ENCODE measurements around the gene RPS6KA2. TPM values are rescaled to one million over a fixed set of nuclear protein-coding genes. Genes with fewer than 3 reads are reported as not detected.

The RPS6KA2 gene
- total RNA-seq, 4 donors from 2014 or later: 43.9 to 161 (median 82.7) TPM

GRCh38 chr6:166463359-166464067 is 163.5 kb downstream of the RPS6KA2 start:
- TF ChIP-seq, protein P1, sequence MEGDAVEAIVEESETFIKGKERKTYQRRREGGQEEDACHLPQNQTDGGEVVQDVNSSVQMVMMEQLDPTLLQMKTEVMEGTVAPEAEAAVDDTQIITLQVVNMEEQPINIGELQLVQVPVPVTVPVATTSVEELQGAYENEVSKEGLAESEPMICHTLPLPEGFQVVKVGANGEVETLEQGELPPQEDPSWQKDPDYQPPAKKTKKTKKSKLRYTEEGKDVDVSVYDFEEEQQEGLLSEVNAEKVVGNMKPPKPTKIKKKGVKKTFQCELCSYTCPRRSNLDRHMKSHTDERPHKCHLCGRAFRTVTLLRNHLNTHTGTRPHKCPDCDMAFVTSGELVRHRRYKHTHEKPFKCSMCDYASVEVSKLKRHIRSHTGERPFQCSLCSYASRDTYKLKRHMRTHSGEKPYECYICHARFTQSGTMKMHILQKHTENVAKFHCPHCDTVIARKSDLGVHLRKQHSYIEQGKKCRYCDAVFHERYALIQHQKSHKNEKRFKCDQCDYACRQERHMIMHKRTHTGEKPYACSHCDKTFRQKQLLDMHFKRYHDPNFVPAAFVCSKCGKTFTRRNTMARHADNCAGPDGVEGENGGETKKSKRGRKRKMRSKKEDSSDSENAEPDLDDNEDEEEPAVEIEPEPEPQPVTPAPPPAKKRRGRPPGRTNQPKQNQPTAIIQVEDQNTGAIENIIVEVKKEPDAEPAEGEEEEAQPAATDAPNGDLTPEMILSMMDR (IDR thresholded peaks at IDR 0.05; ENCODE audit: low read depth): no peak

- TF ChIP-seq, protein P1 (IDR thresholded peaks at IDR 0.05; ENCODE audit: low read depth): no peak
Measured at GRCh38 chr6:166462461-166463135, 164.5 kb downstream of the RPS6KA2 start.

- TF ChIP-seq, protein P1 (IDR thresholded peaks at IDR 0.05; ENCODE audit: low read depth): no peak
Measured at GRCh38 chr6:166461821-166462460, 165.1 kb downstream of the RPS6KA2 start.

DNA sequence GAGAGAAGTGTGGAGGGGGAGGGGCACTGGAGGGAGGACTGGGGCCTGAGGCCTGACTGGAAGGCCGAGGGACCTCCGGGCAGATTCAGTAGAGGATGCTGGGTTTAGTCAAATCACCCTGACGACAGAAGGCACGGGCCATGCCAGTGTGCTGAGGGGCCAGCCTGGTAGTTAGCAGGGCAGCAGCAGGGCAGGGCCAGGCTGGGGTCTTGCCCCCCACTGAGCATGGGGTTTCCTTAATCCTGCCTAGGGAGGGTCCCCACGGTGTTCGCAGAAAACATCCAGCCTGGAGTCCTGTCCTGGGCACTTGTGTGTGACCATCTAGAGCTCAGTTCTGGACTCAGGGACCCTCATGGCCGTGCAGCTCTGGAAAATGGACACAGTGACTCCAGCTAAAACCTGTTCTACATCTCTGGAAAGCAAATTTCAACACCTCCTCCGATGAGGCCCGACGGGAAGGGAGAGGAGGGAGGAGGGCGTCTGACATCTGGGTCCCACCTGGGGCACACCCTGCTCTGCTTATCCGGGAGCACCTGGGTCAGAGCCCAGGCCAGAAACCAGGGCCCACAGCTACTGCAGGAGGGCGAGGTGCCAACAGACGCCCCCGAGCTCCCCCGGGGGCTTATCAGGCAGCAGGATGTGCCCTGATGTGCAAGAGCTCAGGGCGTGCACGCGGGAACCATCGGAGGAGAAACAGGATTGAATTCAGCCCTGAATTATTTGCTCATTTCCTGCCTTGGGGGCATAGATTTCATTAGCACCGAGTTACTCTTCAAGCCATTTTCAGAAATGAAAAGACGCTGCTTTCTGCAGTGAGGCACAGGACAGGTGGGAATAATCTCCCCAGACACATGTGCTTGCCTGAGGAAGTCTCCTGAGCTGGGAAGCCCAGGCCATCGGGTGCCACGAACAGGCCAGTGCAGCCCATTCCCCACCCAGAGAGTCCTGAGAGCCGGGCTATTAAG is 166.3 kb downstream of the RPS6KA2 start:
- TF ChIP-seq, protein P1 (IDR thresholded peaks at IDR 0.05; ENCODE audit: low read depth): no peak

DNA sequence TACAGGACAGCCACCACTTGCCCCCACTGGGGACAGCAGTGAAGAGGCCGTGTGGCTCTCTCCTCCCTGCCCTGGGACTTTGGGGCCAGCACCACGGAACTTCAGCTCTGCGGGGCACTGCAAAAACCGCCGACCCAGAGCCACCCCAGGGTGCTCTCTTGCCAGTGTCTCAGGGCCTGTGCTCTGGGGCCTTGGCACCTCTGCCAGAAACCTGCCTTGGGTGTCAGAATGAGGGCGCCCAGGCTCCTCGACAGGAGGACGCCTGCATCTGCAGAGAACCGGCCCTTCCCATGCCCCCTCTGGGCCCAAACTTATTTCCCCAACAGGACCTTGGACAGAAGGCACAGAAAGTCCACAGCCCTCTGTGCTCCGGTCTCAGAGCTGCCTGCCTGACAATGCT is 167.1 kb downstream of the RPS6KA2 start:
- TF ChIP-seq, protein P1 (IDR thresholded peaks at IDR 0.05; ENCODE audit: low read depth): no peak

DNA sequence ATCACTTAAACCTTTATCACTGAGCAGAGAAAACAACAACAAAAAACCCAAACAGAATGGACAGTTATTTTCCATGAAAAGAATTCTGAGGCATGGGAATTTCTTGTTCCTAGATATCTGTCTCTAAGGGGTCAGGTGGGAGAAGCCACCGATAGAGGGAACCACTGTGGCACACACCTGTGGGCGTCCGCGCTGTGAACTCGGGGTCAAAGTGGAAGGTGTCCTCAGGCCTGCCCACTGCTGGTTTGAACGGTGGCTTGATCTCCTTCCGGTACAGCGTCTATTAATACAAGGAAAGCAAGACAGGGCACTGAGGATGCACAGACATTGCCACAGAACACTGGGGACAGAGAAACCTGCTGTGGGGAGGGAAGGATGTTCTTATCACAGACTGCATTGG is 167.8 kb downstream of the RPS6KA2 start:
- TF ChIP-seq, protein P1 (IDR thresholded peaks at IDR 0.05; ENCODE audit: low read depth): no peak

Data from subcutaneous adipose tissue (tissue), 4 donors.